Effector memory CD4-positive, alpha-beta T cell (primary cell): ENCODE data around the gene LONRF3.
"Not testable (repeated sequence)": the region's sequence is repeated elsewhere in the genome, so short reads cannot be mapped to it uniquely, and the experiment has no call there.

Source experiments
- DNase-seq, 3 donors: peaks; one replicate each; pipeline ENCODE4 v3.0.0-alpha.2; 2020
- H3K27ac ChIP-seq: 2 replicates; pipeline ENCODE4 v1.7.0; 2013; ENCODE audit warnings: mild to moderate bottlenecking, low read length, moderate library complexity; ENCODE audit not compliant: insufficient read depth, poor library complexity, severe bottlenecking
- H3K27me3 ChIP-seq: replicated peaks from 2 replicates; pipeline ENCODE4 v1.7.0; 2013; ENCODE audit warnings: mild to moderate bottlenecking, low read length; ENCODE audit not compliant: insufficient read depth, control insufficient read depth, poor library complexity, severe bottlenecking
- H3K36me3 ChIP-seq: 2 replicates; pipeline ENCODE4 v1.7.0; 2013; ENCODE audit warnings: mild to moderate bottlenecking, low read length, moderate library complexity; ENCODE audit not compliant: control insufficient read depth, insufficient read depth
- H3K4me1 ChIP-seq: 2 replicates; pipeline ENCODE4 v1.7.0; 2013; ENCODE audit warnings: low read length, mild to moderate bottlenecking; ENCODE audit not compliant: control insufficient read depth, insufficient read depth, poor library complexity, severe bottlenecking
- H3K4me3 ChIP-seq: 2 replicates; pipeline ENCODE4 v1.7.0; 2013; ENCODE audit warnings: low read length, low read depth, mild to moderate bottlenecking; ENCODE audit not compliant: insufficient read depth, poor library complexity, severe bottlenecking
- H3K9me3 ChIP-seq: 2 replicates; pipeline ENCODE4 v1.7.0; 2013; ENCODE audit warnings: mild to moderate bottlenecking, low read length, moderate library complexity; ENCODE audit not compliant: control insufficient read depth

LONRF3 gene

GRCh38 chrX:119028733-119029330 is 54.4 kb downstream of the LONRF3 start:
- Histone ChIP-seq H3K9me3 (no peaks in the 10 kb centered on the region), H3K4me3 (no peak overlapping the region), H3K36me3 (no peaks in the 10 kb centered on the region), H3K27me3 (no peaks in the 10 kb centered on the region), H3K4me1 (no peaks in the 10 kb centered on the region), H3K27ac (no peak overlapping the region)
- DNase-seq = no peak

GRCh38 chrX:119029656-119030055 is 55.2 kb downstream of the LONRF3 start:
- H3K4me1 ChIP-seq, H3K4me3 ChIP-seq, H3K27me3 ChIP-seq, H3K36me3 ChIP-seq, H3K9me3 ChIP-seq, H3K27ac ChIP-seq, DNase-seq: not testable (repeated sequence)

GRCh38 chrX:119030990-119031389 is 56.6 kb downstream of the LONRF3 start:
- Histone ChIP-seq H3K36me3 (no peaks in the 10 kb centered on the region), H3K4me1 (no peaks in the 10 kb centered on the region), H3K27me3 (no peaks in the 10 kb centered on the region), H3K4me3 (no peak overlapping the region), H3K27ac (no peak overlapping the region), H3K9me3 (no peaks in the 10 kb centered on the region)
- DNase-seq = no peak

- Histone ChIP-seq H3K9me3 (no peaks in the 10 kb centered on the region), H3K4me1 (no peaks in the 10 kb centered on the region), H3K4me3 (no peak overlapping the region), H3K36me3 (no peaks in the 10 kb centered on the region), H3K27ac (no peak overlapping the region), H3K27me3 (no peaks in the 10 kb centered on the region)
- DNase-seq = no peak
Measured at GRCh38 chrX:119036107-119037029, 62.0 kb downstream of the LONRF3 start.

GRCh38 chrX:119040432-119040831 is 66.0 kb downstream of the LONRF3 start:
- Histone ChIP-seq H3K9me3 (no peaks in the 10 kb centered on the region), H3K27me3 (no peaks in the 10 kb centered on the region), H3K36me3 (no peaks in the 10 kb centered on the region), H3K4me1 (no peaks in the 10 kb centered on the region), H3K4me3 (no peak overlapping the region), H3K27ac (no peak overlapping the region)
- no peak for DNase-seq

- Histone ChIP-seq H3K36me3 (no peaks in the 10 kb centered on the region), H3K4me1 (no peaks in the 10 kb centered on the region), H3K27me3 (no peaks in the 10 kb centered on the region), H3K4me3 (no peak overlapping the region), H3K9me3 (no peaks in the 10 kb centered on the region), H3K27ac (no peak overlapping the region)
- DNase-seq = no peak
Measured at GRCh38 chrX:119041175-119041574, 66.8 kb downstream of the LONRF3 start.

- Histone ChIP-seq H3K27ac (no peak overlapping the region), H3K4me3 (no peak overlapping the region), H3K4me1 (no peaks in the 10 kb centered on the region), H3K27me3 (no peaks in the 10 kb centered on the region), H3K36me3 (no peaks in the 10 kb centered on the region), H3K9me3 (no peaks in the 10 kb centered on the region)
- DNase-seq = no peak
Measured at GRCh38 chrX:119042040-119042439, 67.6 kb downstream of the LONRF3 start.

- no peak overlapping the region for H3K4me3 ChIP-seq
- H3K36me3 ChIP-seq = no peaks in the 10 kb centered on the region
- no peak for DNase-seq
- no peaks in the 10 kb centered on the region for H3K9me3 ChIP-seq
- H3K4me1 ChIP-seq = no peaks in the 10 kb centered on the region
- H3K27ac ChIP-seq = no peak overlapping the region
- H3K27me3 ChIP-seq = no peaks in the 10 kb centered on the region
Measured at GRCh38 chrX:119042996-119043395, 68.6 kb downstream of the LONRF3 start.

GRCh38 chrX:119045884-119046283 is 71.5 kb downstream of the LONRF3 start:
- H3K4me3 ChIP-seq = no peak overlapping the region
- no peak overlapping the region for H3K27ac ChIP-seq
- H3K27me3 ChIP-seq = no peaks in the 10 kb centered on the region
- H3K9me3 ChIP-seq = no peaks in the 10 kb centered on the region
- no peaks in the 10 kb centered on the region for H3K36me3 ChIP-seq
- H3K4me1 ChIP-seq = no peaks in the 10 kb centered on the region
- no peak for DNase-seq

GRCh38 chrX:119055687-119056086 is 81.3 kb downstream of the LONRF3 start:
- no peak for DNase-seq

More at GRCh38 chrX:119055687-119056086, 81.3 kb downstream of the LONRF3 start:
- no peak overlapping the region for H3K4me3 ChIP-seq
- H3K4me1 ChIP-seq = no peaks in the 10 kb centered on the region
- H3K27me3 ChIP-seq = no peaks in the 10 kb centered on the region
- no peak overlapping the region for H3K27ac ChIP-seq
- no peaks in the 10 kb centered on the region for H3K36me3 ChIP-seq
- H3K9me3 ChIP-seq = no peaks in the 10 kb centered on the region
